Right cardiac atrium (tissue), 5 donors: ENCODE measurements around the gene TMEM184C. TPM values are rescaled to one million over a fixed set of nuclear protein-coding genes. Genes with fewer than 3 reads are reported as not detected.

ENCODE experiments used
- ATAC-seq, 2 donors: fragments of 200-7000 bp; cut with Tn5 transposase; one replicate each; pipeline versions ENCODE4 v1.8.0 to v1.9.1; 2020; ENCODE audit warnings: moderate library complexity in 2 of 2, mild to moderate bottlenecking in 1 of 2
- DNase-seq, 3 donors: peaks; one replicate each; pipeline ENCODE4 v3.0.0-alpha.2; 2020
- H3K27ac ChIP-seq: one replicate; pipeline ENCODE4 v1.5.1; 2013; ENCODE audit warnings: mild to moderate bottlenecking, low read length, control low read depth, moderate library complexity
- H3K27me3 ChIP-seq: one replicate; pipeline ENCODE4 v1.6.1; 2013; ENCODE audit not compliant: control insufficient read depth, insufficient read depth
- H3K4me1 ChIP-seq: one replicate; pipeline ENCODE4 v1.6.1; 2013; ENCODE audit warnings: low read length; ENCODE audit not compliant: control insufficient read depth, insufficient read depth
- H3K4me3 ChIP-seq: one replicate; pipeline ENCODE4 v1.5.1; 2013; ENCODE audit warnings: low read length, control low read depth
- H3K9me3 ChIP-seq: one replicate; pipeline ENCODE4 v1.6.1; 2013; ENCODE audit warnings: low read length; ENCODE audit not compliant: control insufficient read depth
- WGBS: extraction: QIAGEN DNeasy Blood & Tissue Kit; methylation state at CpG from one replicate; pipeline ENCODE4 v1.1.7; 2013; 5-methylcytosine and 5-hydroxymethylcytosine counted together
- intact Hi-C, 4 donors: fragments of 100-400 bp; cut with DNase I; formaldehyde crosslinking; loops; one replicate each; pipeline versions ENCODE4 v1.11.0 to v1.14.0; 2022 to 2023
- polyA plus RNA-seq: library from polyadenylated mRNA; stranded (reverse); fragments of 200-250 nt; gene quantifications from one replicate; pipeline ENCODE4 v1.2.3, GENCODE V29; 2013
- total RNA-seq, 4 donors: library from RNA; stranded (reverse); fragmentation: NEBNext Ultra II Directional; extraction: Animal tissue kit (Norgen Biotek cat#: 25700); gene quantifications; one replicate each; pipeline ENCODE4 v1.2.1, GENCODE V29; 2021
- donor health status: healthy with polysubstance abuse.
- donor health status: DM: no; HTN: yes; CAD: no.
- donor health status: DM: no; HTN: no; CAD: no.
- donor health status: DM: no; HTN: yes; CAD: no; lungs with severe emphysema.
- donor health status: DM: yes; HTN: yes; CAD: no.

The TMEM184C gene
- total and polyA plus RNA-seq, 5 donors = 10.9 to 31.3 (median 28.1) TPM

DNA sequence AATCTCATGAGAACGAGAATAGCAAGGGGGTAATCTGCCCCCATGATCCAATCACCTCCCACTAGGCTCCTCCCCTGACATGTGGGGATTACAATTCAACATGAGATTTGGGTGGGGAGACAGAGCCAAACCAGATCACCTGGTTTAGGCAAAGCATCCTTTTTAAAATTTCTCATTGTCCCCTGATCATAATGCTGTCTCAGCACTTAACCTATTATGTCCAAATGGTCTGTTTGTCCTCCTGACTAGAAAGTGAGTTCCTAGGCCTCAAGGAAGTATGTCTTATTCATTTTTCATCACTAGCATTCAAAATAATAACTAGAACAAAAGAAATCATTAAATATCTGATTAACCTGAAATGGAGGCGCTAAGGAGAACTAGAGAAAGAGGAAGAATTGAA, 74.6 kb downstream of the TMEM184C start:
- no peaks in the 10 kb centered on the region for H3K4me1 ChIP-seq
- WGBS = 85% methylated on average over 2 of the region's 2 CpGs
- intact Hi-C loops = no loop called here
- no peak for ATAC-seq
- no peaks in the 10 kb centered on the region for H3K9me3 ChIP-seq
- DNase-seq = no peak
- no peak overlapping the region for H3K4me3 ChIP-seq
- no peak overlapping the region for H3K27ac ChIP-seq
- no peaks in the 10 kb centered on the region for H3K27me3 ChIP-seq

DNA sequence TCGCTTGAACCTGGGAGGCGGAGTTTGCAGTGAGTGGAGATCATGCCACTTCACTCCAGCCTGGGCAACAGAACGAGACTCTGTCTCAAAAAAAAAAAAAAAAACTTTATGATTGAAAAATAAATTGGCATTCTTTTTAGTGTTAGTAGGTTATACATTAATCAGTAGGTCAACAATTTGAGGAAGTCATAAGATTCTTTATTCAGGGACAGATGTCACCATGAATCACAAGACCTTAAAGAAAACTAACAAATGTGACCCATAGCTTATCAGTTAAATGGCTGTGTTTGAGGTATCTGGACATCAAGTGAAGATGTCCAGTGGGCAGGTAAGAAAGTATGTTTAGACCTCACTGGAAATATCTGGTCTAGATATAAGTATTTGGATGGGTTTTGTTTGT, 76.0 kb downstream of the TMEM184C start:
- H3K27me3 ChIP-seq = no peaks in the 10 kb centered on the region
- H3K9me3 ChIP-seq = no peaks in the 10 kb centered on the region
- no peak overlapping the region for H3K27ac ChIP-seq
- no peaks in the 10 kb centered on the region for H3K4me1 ChIP-seq
- ATAC-seq = no peak
- no peak overlapping the region for H3K4me3 ChIP-seq
- intact Hi-C loops = no loop called here
- DNase-seq = no peak
- WGBS = 90% methylated on average over 3 of the region's 3 CpGs

- no peak for ATAC-seq
- Histone ChIP-seq H3K4me3 (no peak overlapping the region), H3K27me3 (no peaks in the 10 kb centered on the region), H3K4me1 (no peaks in the 10 kb centered on the region), H3K9me3 (no peaks in the 10 kb centered on the region), H3K27ac (no peak overlapping the region)
- 59% methylated on average over 1 of the region's 1 CpG for WGBS
- DNase-seq = no peak
- intact Hi-C loops = no loop called here
These were observed 79.7 kb downstream of the TMEM184C start for GRCh38 chr4:147696866-147697265.

GRCh38 chr4:147704846-147705245, 87.6 kb downstream of the TMEM184C start:
- intact Hi-C loops = no loop called here
- 77% methylated on average over 1 of the region's 1 CpG for WGBS
- Histone ChIP-seq H3K27me3 (no peaks in the 10 kb centered on the region), H3K4me3 (no peak overlapping the region), H3K9me3 (no peaks in the 10 kb centered on the region), H3K4me1 (no peaks in the 10 kb centered on the region), H3K27ac (no peak overlapping the region)
- no peak for ATAC-seq
- DNase-seq = no peak

DNA sequence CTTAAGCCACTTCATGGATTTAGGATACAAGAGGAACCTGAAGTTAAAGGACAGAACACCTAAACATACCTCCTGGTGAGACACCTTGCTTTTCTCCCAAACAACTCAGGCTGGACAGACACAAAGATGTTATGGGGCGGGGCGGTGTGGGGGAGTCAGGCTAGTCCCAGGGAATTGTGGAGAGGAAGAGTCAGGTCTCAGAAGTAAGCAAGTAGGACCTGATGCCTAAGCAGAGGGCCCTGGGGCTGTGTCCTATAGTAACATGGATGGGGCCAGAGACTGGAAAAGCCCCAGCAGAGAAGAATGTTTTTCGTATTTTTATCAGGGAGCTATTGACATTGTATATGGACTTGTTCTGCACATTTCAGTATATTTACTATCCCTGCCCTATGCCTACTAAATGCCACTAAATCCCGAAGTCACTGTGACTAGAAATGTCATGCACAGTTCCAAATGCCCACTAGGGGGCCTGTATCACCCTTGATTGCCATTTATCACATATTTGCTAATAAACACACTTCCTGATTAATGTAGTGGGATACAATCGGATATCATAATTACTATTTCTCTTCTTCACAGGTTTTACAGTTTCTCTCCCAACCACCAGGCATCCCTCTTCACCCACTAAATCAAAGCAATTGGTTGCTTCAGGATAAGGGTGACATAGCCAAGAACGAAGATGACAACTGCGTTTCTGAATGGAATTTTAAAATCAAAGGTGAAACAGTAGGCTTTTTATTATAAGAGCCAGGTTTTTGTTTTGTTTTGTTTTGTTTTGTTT, 90.9 kb downstream of the TMEM184C start:
- ATAC-seq (peak; percentile 61 to 63), DNase-seq (peak in 1 of 3 donors; percentile 28)
- H3K27ac ChIP-seq = no peak overlapping the region
- intact Hi-C loops = loop anchor here (1.0 to 2.0 kb wide), 3 partner anchors 158 to 159 kb away; no protein-coding TSS in a partner anchor
- H3K4me1 ChIP-seq = no peaks in the 10 kb centered on the region
- H3K9me3 ChIP-seq = no peaks in the 10 kb centered on the region
- H3K4me3 ChIP-seq = peak overlapping the region; percentile 8
- H3K27me3 ChIP-seq = no peaks in the 10 kb centered on the region
- WGBS = 30% methylated on average over 7 of the region's 7 CpGs

- DNase-seq = no peak
- intact Hi-C loops = loop anchor here in 2 of 4 donors (2.0 kb wide), 1 partner anchor 157 kb away; no protein-coding TSS in a partner anchor
- Histone ChIP-seq H3K4me1 (no peaks in the 10 kb centered on the region), H3K27me3 (no peaks in the 10 kb centered on the region), H3K27ac (no peak overlapping the region), H3K4me3 (no peak overlapping the region), H3K9me3 (no peaks in the 10 kb centered on the region)
- ATAC-seq = no peak
- 96% methylated on average over 5 of the region's 5 CpGs for WGBS
These were observed 92.8 kb downstream of the TMEM184C start for GRCh38 chr4:147709999-147710398.

DNA sequence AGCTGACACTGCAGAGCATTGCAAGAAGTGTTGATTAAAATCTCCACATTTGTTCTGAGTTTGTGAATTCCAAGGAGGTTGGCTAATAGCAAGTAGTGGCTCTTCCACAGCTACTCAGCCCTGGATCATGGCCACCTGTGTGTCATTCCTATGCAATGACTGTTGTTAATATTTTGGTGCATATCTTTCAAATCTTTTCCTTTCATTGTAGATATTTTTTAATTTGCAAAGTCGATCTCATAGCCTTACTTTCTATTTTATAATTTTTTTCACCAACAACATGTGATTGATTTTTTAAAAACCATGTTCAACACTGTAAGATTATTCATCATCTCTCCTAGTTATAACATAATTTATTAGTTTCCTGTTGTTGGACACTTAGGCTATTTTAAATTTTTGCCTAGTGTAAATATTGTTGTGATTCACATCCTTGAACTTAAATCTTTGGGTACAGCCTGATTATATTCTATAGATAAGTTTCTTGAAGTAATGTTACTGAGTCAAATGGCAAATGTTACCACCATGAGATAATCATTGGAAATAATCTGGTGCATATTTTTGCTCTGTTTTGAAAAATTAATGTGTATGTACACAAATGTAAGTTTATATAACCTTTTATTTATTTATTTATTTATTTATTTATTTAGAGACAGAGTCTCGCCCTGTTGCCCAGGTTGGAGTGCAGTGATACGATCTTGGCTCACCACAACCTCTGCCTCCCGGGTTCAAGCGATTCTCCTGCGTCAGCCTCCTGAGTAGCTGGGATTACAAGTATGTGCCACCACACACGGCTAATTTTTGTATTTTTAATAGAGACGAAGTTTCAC, 97.6 kb downstream of the TMEM184C start:
- WGBS = 90% methylated on average over 8 of the region's 8 CpGs
- DNase-seq (peak in 1 of 3 donors; percentile 33), ATAC-seq (no peak)
- no peak overlapping the region for H3K27ac ChIP-seq
- no peaks in the 10 kb centered on the region for H3K4me1 ChIP-seq
- no peak overlapping the region for H3K4me3 ChIP-seq
- H3K9me3 ChIP-seq = no peaks in the 10 kb centered on the region
- intact Hi-C loops = no loop called here
- H3K27me3 ChIP-seq = no peaks in the 10 kb centered on the region

GRCh38 chr4:147717878-147718277, 100.7 kb downstream of the TMEM184C start:
- H3K4me3 ChIP-seq = no peak overlapping the region
- no peaks in the 10 kb centered on the region for H3K9me3 ChIP-seq
- DNase-seq = no peak
- no peak for ATAC-seq
- no peaks in the 10 kb centered on the region for H3K4me1 ChIP-seq
- intact Hi-C loops = no loop called here
- no peak overlapping the region for H3K27ac ChIP-seq
- H3K27me3 ChIP-seq = no peaks in the 10 kb centered on the region
- 47% methylated on average over 1 of the region's 1 CpG for WGBS

Other genes starting within 250 kb of the TMEM184C start
- gene EDNRA, start 136.3 kb upstream of the TMEM184C start, total RNA-seq = 10 to 100 TPM; 43.3 to 99.8 (median 66.2) TPM
- 21.9 TPM for gene EDNRA, start 136.3 kb upstream of the TMEM184C start, polyA plus RNA-seq
- gene PRMT9, start 66.8 kb downstream of the TMEM184C start, total RNA-seq = 1 to 10 TPM; 5.6 to 7.1 (median 6.4) TPM
- 4.9 TPM for gene PRMT9, start 66.8 kb downstream of the TMEM184C start, polyA plus RNA-seq
- gene ARHGAP10, start 114.7 kb downstream of the TMEM184C start, total RNA-seq = 10 to 100 TPM; 43.3 to 54.1 (median 48.7) TPM
- gene ARHGAP10, start 114.7 kb downstream of the TMEM184C start, polyA plus RNA-seq = 36.7 TPM